Central memory CD8-positive, alpha-beta T cell (primary cell): ENCODE measurements around the gene PPL.
"Not testable (repeated sequence)": the region's sequence is repeated elsewhere in the genome, so short reads cannot be mapped to it uniquely, and the experiment has no call there.

Experiments used
- ATAC-seq: fragments of 150-1000 bp; cut with Tn5 transposase; replicated peaks from 2 replicates; pipeline ENCODE4 v1.10.0; 2022; ENCODE audit warnings: mild to moderate bottlenecking, moderate FRiP score, moderate number of reproducible peaks; ENCODE audit not compliant: poor library complexity, severe bottlenecking; ENCODE audit errors: extremely low read depth
- DNase-seq, 2 donors: peaks; one replicate each; pipeline ENCODE4 v3.0.0; 2021; ENCODE audit warnings: low spot score in 2 of 2
- H3K27ac Mint-ChIP-seq: one replicate; pipeline ENCODE4 v1.8.0; 2022; ENCODE audit warnings: low read depth, mild to moderate bottlenecking, moderate library complexity, mixed read lengths
- H3K27me3 Mint-ChIP-seq: one replicate; pipeline ENCODE4 v1.8.0; 2022; ENCODE audit warnings: mixed read lengths
- H3K36me3 Mint-ChIP-seq: one replicate; pipeline ENCODE4 v1.8.0; 2022; ENCODE audit warnings: mild to moderate bottlenecking, moderate library complexity, mixed read lengths; ENCODE audit not compliant: insufficient read depth
- H3K4me1 Mint-ChIP-seq: one replicate; pipeline ENCODE4 v1.8.0; 2022; ENCODE audit warnings: mixed read lengths
- H3K4me3 Mint-ChIP-seq: one replicate; pipeline ENCODE4 v1.8.0; 2022; ENCODE audit warnings: mild to moderate bottlenecking, moderate library complexity, mixed read lengths
- H3K9me3 Mint-ChIP-seq: one replicate; pipeline ENCODE4 v1.8.0; 2022; ENCODE audit warnings: mixed read lengths

PPL gene

DNA sequence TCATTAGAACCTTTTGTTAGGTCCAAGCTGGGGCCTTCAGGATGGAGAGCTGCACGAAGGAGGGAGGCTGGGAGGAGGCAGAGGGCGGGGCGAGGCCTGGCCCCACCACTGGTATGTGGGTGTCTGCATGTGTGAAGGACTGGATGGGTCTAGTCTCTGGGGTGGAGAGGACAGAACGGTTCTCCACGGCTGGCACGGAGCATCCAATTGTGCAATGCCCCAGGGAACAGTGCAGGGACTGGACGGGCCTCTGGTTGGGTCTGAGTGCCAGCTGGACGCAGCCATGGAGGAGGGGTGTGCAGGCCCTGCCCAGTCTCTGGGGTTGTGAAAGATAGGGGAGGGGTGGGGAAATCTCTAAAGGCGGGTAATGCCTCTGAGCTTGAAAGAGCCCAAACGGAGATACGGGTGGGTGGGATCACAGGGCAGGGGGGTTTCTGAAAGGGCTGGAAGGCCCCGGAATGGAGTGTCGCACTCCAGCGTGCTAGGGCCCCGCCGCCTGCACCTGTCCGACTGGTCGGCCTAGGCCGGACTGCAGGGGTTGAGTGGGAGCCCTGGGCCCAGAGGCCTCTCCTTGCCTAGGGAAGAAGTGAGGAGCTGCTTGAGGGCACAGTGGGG is 1.6 kb downstream of the PPL start:
- no peak overlapping the region for H3K27ac Mint-ChIP-seq
- H3K9me3 Mint-ChIP-seq: no peaks in the 10 kb centered on the region
- ATAC-seq: no peak
- H3K4me3 Mint-ChIP-seq: peak overlapping the region; percentile 34
- H3K36me3 Mint-ChIP-seq: no peaks in the 10 kb centered on the region
- peaks cover 59% of the 10 kb centered on the region for H3K27me3 Mint-ChIP-seq
- DNase-seq: no peak
- peaks cover 5% of the 10 kb centered on the region for H3K4me1 Mint-ChIP-seq

DNA sequence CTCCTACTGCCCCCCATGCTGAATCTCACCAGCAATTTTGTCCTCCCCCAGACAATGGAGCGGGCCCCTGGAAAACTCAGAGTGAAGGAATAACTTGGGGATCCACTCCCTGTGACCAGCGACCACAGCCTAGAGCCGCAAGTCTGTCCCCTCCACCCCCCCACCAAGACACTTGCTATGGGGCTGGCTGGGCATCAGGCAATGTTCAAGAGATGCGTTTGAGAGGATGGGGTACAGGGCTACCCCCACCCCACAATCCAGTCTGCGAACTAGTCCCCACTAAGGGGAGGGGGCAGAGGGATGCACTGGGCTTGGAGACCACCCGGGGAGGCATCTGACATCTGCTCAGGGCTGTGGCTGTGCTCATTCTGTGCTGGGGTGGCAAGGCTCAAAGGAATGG is 2.4 kb downstream of the PPL start:
- Mint-ChIP-seq H3K27ac (no peak overlapping the region), H3K36me3 (no peaks in the 10 kb centered on the region), H3K4me1 (peaks cover 5% of the 10 kb centered on the region)

DNA sequence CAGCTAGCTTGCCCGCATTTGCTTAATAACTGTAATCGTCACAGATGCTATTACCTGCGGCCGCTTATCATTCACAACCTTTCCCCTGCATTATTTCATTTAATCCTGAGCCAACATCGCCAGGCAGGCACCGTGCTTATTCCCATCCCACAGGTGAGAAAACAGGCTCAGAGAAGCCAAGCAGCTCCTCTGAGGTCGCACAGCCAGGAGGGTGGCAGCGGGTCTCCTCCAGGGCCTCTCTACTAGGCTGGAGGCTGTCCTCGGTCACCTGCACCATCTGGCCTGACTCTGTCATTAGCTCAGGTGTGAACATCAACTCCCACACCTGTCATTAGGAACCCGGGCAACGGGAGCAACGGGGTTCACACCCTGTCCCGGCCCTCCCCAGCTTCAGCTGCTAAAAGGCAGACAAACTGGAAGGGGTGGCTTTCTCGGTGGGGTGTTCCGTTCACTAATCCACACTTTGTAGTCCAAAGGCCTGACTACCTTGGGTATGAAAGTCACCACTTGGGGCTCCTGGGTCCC is 3.0 kb downstream of the PPL start:
- peaks cover 59% of the 10 kb centered on the region for H3K27me3 Mint-ChIP-seq

More for the DNA sequence above, 2.4 kb downstream of the PPL start:
- no peak overlapping the region for H3K4me3 Mint-ChIP-seq
- ATAC-seq (no peak), DNase-seq (no peak)
- no peaks in the 10 kb centered on the region for H3K9me3 Mint-ChIP-seq
- H3K27me3 Mint-ChIP-seq: peaks cover 59% of the 10 kb centered on the region

DNA sequence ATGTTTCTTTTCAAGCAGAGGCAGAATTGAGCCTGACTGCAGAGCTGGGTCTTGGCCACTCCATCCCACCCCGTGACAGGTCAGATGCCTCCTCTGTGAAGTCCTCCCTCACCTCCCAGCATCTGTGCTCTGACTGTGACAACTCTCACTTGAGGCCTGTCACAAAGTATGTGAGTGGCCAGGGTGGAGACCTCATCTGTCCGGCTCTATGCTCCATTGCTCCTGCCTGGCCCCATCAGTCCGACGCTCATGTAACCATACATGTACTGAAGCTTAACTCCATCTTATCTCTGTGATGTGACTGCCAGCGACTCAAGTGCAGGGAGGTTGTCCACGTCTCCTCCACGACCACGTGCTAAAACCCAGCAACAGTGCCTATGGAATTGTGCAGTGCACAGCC is 3.5 kb downstream of the PPL start:
- Mint-ChIP-seq H3K27me3 (peaks cover 56% of the 10 kb centered on the region), H3K4me1 (peaks cover 5% of the 10 kb centered on the region), H3K9me3 (no peaks in the 10 kb centered on the region), H3K4me3 (no peak overlapping the region), H3K27ac (no peak overlapping the region), H3K36me3 (no peaks in the 10 kb centered on the region)
- DNase-seq (no peak), ATAC-seq (no peak)

More for the DNA sequence above, 3.0 kb downstream of the PPL start:
- H3K27ac Mint-ChIP-seq: no peak overlapping the region
- peaks cover 5% of the 10 kb centered on the region for H3K4me1 Mint-ChIP-seq
- no peak overlapping the region for H3K4me3 Mint-ChIP-seq
- no peak for DNase-seq
- ATAC-seq: no peak
- no peaks in the 10 kb centered on the region for H3K9me3 Mint-ChIP-seq
- H3K36me3 Mint-ChIP-seq: no peaks in the 10 kb centered on the region

DNA sequence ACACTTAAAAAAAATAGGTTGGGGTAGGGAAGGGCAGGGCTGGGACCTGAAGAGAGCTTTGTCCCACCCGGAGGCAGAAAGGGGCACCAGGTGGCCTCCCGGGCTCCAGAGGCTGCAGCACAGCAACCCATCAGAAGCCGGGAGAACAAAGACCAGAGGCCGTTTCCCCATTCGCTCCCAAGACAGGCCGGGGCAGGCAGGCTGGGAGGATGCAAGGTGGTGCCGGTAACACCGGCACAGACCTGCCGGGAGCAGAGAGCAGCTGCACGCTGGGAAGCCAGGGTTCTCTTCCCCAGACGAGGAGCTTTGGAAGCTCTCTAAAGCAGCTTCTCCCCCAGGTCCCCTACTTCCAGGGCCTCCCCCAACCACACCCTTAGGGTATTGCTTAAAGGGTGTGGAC is 5.6 kb downstream of the PPL start:
- ATAC-seq (no peak), DNase-seq (no peak)
- H3K4me1 Mint-ChIP-seq: no peaks in the 10 kb centered on the region
- H3K9me3 Mint-ChIP-seq: peaks cover 7% of the 10 kb centered on the region
- H3K36me3 Mint-ChIP-seq: no peaks in the 10 kb centered on the region
- peaks cover 37% of the 10 kb centered on the region for H3K27me3 Mint-ChIP-seq
- no peak overlapping the region for H3K27ac Mint-ChIP-seq
- no peak overlapping the region for H3K4me3 Mint-ChIP-seq

DNA sequence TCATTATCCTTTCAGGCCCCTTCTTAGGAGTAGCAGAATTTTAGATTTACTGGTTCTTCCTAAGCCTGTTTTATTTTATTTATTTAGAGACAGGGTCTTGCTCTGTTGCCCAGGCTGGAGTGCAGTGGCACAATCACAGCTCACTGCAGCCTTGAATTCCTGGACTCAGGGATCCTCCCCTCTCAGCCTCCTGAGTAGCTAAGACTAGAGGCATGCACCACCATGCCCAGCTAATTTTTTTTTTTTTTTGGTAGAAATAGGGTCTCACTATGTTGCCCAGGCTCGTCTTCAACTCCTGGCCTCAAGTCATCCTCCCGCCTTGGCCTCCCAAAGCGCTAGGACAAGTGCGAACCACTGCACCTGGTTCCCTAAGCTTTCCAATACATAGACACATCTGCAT is 7.3 kb downstream of the PPL start:
- DNase-seq, ATAC-seq, H3K4me3 Mint-ChIP-seq, H3K4me1 Mint-ChIP-seq, H3K36me3 Mint-ChIP-seq, H3K27ac Mint-ChIP-seq, H3K9me3 Mint-ChIP-seq: not testable (repeated sequence)
- H3K27me3 Mint-ChIP-seq: peaks cover 29% of the 10 kb centered on the region

DNA sequence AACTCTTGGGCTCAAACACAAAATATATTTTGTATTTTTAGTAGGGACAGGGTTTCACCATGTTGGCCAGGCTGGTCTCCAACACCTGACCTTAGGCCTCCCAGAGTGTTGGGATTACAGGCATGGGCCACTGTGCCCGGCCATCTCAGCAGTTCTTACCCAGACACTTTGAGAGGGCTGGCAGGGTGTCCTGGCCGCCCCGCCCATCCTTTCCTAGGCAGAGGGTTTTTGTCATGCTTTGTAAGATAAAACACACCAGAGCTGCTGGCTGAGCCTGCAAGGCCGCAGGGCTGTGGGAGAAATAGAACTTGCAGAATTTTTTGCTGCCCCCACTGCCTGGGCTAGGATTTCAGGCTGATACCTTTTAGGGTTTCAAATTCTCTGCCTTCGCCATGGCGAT is 8.7 kb downstream of the PPL start:
- Mint-ChIP-seq H3K4me1 (no peaks in the 10 kb centered on the region), H3K9me3 (peaks cover 7% of the 10 kb centered on the region), H3K4me3 (no peak overlapping the region), H3K27ac (no peak overlapping the region), H3K27me3 (peaks cover 23% of the 10 kb centered on the region), H3K36me3 (peaks cover 2% of the 10 kb centered on the region)
- DNase-seq (no peak), ATAC-seq (no peak)

DNA sequence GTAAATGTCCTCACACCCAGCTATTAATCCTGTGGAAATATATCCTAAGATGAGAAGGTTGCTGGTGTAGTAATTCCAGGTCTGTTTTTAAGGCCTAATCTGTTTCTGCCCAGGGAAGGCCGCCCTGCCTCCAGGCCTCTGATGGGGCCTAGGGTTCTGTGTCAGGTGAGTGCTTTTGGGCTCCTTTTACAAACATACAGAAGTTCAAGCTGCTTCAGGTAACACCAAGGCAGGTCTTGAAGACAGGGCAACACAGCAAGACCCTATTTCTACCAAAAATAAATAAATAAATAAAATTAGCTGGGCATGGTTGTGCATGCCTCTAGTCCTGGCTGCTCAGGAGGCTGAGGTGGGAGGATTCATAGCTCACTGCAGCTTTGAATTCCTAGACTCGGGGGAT is 9.3 kb downstream of the PPL start:
- no peak overlapping the region for H3K27ac Mint-ChIP-seq
- H3K9me3 Mint-ChIP-seq: peaks cover 7% of the 10 kb centered on the region
- no peak overlapping the region for H3K4me3 Mint-ChIP-seq
- ATAC-seq: no peak
- H3K27me3 Mint-ChIP-seq: peaks cover 23% of the 10 kb centered on the region
- peaks cover 2% of the 10 kb centered on the region for H3K36me3 Mint-ChIP-seq
- H3K4me1 Mint-ChIP-seq: no peaks in the 10 kb centered on the region
- DNase-seq: no peak

DNA sequence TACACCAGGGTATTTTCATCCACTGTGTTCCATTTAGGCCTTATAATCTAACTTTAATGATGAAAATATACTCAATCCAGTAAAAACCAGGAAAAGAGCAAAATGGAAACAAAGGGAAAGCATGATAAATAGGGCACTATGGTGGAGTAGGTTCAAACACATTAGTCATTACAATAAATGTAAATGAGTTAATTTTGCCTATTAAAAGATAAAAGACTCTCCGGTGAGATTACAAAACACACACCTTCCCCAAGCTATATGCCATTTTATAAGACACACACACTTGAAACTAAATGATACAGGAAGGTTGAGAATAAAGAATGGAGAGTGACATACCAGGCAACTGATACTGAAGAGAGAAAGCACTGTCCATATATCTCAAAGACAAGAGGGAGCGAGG is 10.0 kb downstream of the PPL start:
- H3K4me1 Mint-ChIP-seq: no peaks in the 10 kb centered on the region
- H3K4me3 Mint-ChIP-seq: no peak overlapping the region
- H3K36me3 Mint-ChIP-seq: peaks cover 2% of the 10 kb centered on the region
- no peak overlapping the region for H3K27ac Mint-ChIP-seq
- H3K9me3 Mint-ChIP-seq: peaks cover 7% of the 10 kb centered on the region
- H3K27me3 Mint-ChIP-seq: peaks cover 25% of the 10 kb centered on the region
- no peak for ATAC-seq
- no peak for DNase-seq

DNA sequence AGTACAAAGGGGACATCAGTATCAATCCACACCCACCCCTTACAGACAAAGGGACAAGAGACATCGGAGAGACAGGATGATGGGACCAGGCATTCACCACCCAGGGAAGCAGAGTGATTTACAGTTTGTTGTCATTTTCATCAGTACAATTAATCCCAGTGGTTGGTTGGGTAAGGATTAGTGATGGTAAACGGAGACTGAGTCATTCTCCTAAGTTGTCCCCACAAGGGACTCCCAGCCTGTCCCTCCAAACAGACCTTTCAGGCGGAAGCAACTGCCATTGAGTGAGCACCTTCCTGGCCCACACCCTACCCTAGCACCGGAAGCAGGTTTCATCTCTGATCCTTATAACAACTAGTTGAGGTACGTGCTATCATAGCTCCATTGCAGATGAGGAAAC is 11.2 kb downstream of the PPL start:
- H3K27ac Mint-ChIP-seq: no peak overlapping the region
- H3K4me1 Mint-ChIP-seq: no peaks in the 10 kb centered on the region
- peaks cover 7% of the 10 kb centered on the region for H3K9me3 Mint-ChIP-seq
- peaks cover 25% of the 10 kb centered on the region for H3K27me3 Mint-ChIP-seq
- ATAC-seq (no peak), DNase-seq (no peak)
- no peak overlapping the region for H3K4me3 Mint-ChIP-seq
- H3K36me3 Mint-ChIP-seq: peaks cover 2% of the 10 kb centered on the region

DNA sequence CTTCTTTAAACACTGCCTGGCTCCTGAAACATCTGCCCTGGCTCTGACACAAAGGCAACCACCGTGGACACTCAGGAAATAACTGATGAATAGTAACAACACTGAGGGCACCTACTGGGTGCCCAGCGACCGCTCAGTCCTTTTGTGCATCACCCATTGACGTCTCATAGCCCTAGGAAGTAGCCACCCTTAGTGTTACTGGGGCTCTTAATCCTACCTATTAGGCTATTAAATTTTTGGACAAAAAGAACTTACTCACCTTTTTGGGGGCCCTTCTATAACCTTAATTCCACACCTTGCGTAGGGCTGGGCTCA is 11.7 kb downstream of the PPL start:
- Mint-ChIP-seq H3K4me1 (no peaks in the 10 kb centered on the region), H3K9me3 (peaks cover 7% of the 10 kb centered on the region), H3K27me3 (peaks cover 25% of the 10 kb centered on the region), H3K36me3 (peaks cover 2% of the 10 kb centered on the region), H3K4me3 (no peak overlapping the region), H3K27ac (no peak overlapping the region)
- DNase-seq: no peak
- no peak for ATAC-seq

DNA sequence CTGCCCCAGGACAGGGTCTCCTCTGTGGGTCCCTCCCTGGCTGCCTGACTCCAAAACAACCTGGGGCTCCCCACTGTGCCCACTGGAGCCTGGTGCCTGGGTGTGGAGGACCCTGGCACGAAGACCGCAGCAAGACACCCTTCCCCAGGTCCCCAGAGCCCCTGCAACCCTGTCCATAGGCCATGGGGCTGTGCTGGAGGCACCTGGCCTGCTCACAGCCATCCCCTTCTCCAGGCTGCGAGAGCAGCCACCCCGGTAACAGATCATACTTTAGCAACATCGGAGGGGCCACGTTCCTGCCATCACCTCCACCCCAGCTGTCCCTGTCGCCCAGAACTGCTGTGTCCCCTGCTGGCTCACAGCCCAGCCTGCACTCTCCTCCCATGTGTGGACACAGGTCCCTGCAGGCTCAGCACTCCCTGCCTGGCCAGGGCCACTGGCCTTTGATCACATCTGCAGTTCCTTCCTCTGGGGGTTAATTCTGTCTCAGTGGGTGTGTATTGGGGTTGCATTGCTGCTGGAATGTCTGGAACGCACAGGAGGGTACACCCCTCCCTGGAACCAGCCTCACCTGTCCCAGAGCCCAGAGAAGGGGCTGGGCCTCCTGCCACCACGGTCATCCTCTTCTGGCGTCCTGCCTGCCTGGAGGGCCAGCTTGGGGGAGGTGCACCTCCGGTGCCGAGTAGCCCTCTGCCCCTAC is 12.2 kb downstream of the PPL start:
- peaks cover 25% of the 10 kb centered on the region for H3K27me3 Mint-ChIP-seq
- peaks cover 2% of the 10 kb centered on the region for H3K36me3 Mint-ChIP-seq
- no peak overlapping the region for H3K27ac Mint-ChIP-seq
- ATAC-seq (no peak), DNase-seq (no peak)
- no peaks in the 10 kb centered on the region for H3K4me1 Mint-ChIP-seq
- H3K4me3 Mint-ChIP-seq: no peak overlapping the region
- H3K9me3 Mint-ChIP-seq: peaks cover 7% of the 10 kb centered on the region

DNA sequence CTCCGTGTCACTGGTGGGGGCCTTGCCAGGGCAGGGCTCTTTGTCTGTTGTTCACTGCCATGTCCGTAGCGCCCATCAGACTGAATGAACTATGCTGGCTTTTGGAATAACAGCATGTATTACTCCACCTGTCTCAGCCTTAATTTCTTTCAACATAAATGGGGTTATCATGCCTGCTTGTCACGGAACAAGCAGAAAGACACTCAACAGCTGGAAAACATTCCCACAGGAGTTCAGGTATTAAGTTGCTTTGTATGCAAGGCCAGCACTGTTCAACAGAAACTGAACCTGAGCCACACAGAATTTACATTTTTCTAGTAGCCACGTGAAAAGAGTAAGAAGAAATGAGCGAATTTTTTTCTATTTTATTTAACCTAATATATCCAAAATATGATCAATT is 13.1 kb downstream of the PPL start:
- no peaks in the 10 kb centered on the region for H3K4me1 Mint-ChIP-seq
- H3K36me3 Mint-ChIP-seq: peaks cover 2% of the 10 kb centered on the region
- no peak overlapping the region for H3K27ac Mint-ChIP-seq
- H3K9me3 Mint-ChIP-seq: peaks cover 7% of the 10 kb centered on the region
- peaks cover 25% of the 10 kb centered on the region for H3K27me3 Mint-ChIP-seq
- DNase-seq (no peak), ATAC-seq (no peak)
- no peak overlapping the region for H3K4me3 Mint-ChIP-seq
